ENCODE data around the gene POLD2. TPM values are rescaled to one million over a fixed set of nuclear protein-coding genes. Genes with fewer than 3 reads are reported as not detected.
A peak's percentile ranks its signal among the peaks of the same experiment; 100 is the strongest.

POLD2 gene
- total RNA-seq, 1 experiment from 2014 or later = 179 TPM

GRCh38 chr7:44093102-44093641 lies 30.2 kb downstream of the POLD2 start:
- Mint-ChIP-seq H3K27me3 (ENCODE audit: insufficient read depth, unreplicated experiment) (no peaks in the 10 kb centered on the region), H3K4me3 (ENCODE audit: unreplicated experiment) (no peak overlapping the region), H3K4me1 (ENCODE audit: insufficient read depth, unreplicated experiment) (peaks cover 8% of the 10 kb centered on the region), H3K36me3 (ENCODE audit: insufficient read depth, unreplicated experiment) (peaks cover 7% of the 10 kb centered on the region), H3K27ac (ENCODE audit: low read depth, unreplicated experiment) (no peak overlapping the region), H3K9me3 (ENCODE audit: unreplicated experiment) (no peaks in the 10 kb centered on the region)
- TF ChIP-seq, protein P1, sequence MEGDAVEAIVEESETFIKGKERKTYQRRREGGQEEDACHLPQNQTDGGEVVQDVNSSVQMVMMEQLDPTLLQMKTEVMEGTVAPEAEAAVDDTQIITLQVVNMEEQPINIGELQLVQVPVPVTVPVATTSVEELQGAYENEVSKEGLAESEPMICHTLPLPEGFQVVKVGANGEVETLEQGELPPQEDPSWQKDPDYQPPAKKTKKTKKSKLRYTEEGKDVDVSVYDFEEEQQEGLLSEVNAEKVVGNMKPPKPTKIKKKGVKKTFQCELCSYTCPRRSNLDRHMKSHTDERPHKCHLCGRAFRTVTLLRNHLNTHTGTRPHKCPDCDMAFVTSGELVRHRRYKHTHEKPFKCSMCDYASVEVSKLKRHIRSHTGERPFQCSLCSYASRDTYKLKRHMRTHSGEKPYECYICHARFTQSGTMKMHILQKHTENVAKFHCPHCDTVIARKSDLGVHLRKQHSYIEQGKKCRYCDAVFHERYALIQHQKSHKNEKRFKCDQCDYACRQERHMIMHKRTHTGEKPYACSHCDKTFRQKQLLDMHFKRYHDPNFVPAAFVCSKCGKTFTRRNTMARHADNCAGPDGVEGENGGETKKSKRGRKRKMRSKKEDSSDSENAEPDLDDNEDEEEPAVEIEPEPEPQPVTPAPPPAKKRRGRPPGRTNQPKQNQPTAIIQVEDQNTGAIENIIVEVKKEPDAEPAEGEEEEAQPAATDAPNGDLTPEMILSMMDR (IDR thresholded peaks at IDR 0.05; ENCODE audit: unreplicated experiment) = no peak
- intact Hi-C loops (cut with micrococcal nuclease) = no loop called here
- ChIA-PET POLR2A (no interaction called here), CTCF (no interaction called here)
- DNase-seq (ENCODE audit: unreplicated experiment) = no peak
- BruUV-seq (replicated peaks) = no TSS peak

GRCh38 chr7:44087911-44088838 lies 35.2 kb downstream of the POLD2 start:
- Mint-ChIP-seq H3K4me3 (ENCODE audit: unreplicated experiment) (no peak overlapping the region), H3K27ac (ENCODE audit: low read depth, unreplicated experiment) (peak overlapping the region; percentile 73), H3K27me3 (ENCODE audit: insufficient read depth, unreplicated experiment) (no peaks in the 10 kb centered on the region), H3K9me3 (ENCODE audit: unreplicated experiment) (no peaks in the 10 kb centered on the region), H3K4me1 (ENCODE audit: insufficient read depth, unreplicated experiment) (peaks cover 8% of the 10 kb centered on the region), H3K36me3 (ENCODE audit: insufficient read depth, unreplicated experiment) (no peaks in the 10 kb centered on the region)
- no TSS peak for BruUV-seq (replicated peaks)
- ChIA-PET POLR2A (interaction anchor here (0.6 to 1.0 kb wide), 3 partner anchors 10 to 33 kb away, joined by 3 to 5 read pairs (median 3); no protein-coding TSS in a partner anchor), CTCF (interaction anchor here (0.7 to 1.4 kb wide), 2 partner anchors 15 to 68 kb away, joined by 3 to 4 read pairs; no protein-coding TSS in a partner anchor)
- DNase-seq (ENCODE audit: unreplicated experiment) = peak; percentile 57
- TF ChIP-seq, protein P1 (IDR thresholded peaks at IDR 0.05; ENCODE audit: unreplicated experiment) = no peak
- intact Hi-C loops (cut with micrococcal nuclease) = no loop called here

- no TSS peak for BruUV-seq (replicated peaks)
- intact Hi-C loops (cut with micrococcal nuclease) = no loop called here
- POLR2A ChIA-PET = interaction anchor here (1.0 kb wide), 1 partner anchor 28 kb away, joined by 4 read pairs; no protein-coding TSS in a partner anchor
- no peak overlapping the region for H3K4me3 Mint-ChIP-seq (ENCODE audit: unreplicated experiment)
- H3K4me1 Mint-ChIP-seq (ENCODE audit: insufficient read depth, unreplicated experiment) = peaks cover 8% of the 10 kb centered on the region
- CTCF ChIA-PET = no interaction called here
- H3K36me3 Mint-ChIP-seq (ENCODE audit: insufficient read depth, unreplicated experiment) = no peaks in the 10 kb centered on the region
- no peak for DNase-seq (ENCODE audit: unreplicated experiment)
- H3K27ac Mint-ChIP-seq (ENCODE audit: low read depth, unreplicated experiment) = peak overlapping the region; percentile 40
- no peaks in the 10 kb centered on the region for H3K27me3 Mint-ChIP-seq (ENCODE audit: insufficient read depth, unreplicated experiment)
- TF ChIP-seq, protein P1 (IDR thresholded peaks at IDR 0.05; ENCODE audit: unreplicated experiment) = no peak
- H3K9me3 Mint-ChIP-seq (ENCODE audit: unreplicated experiment) = no peaks in the 10 kb centered on the region
Measured at GRCh38 chr7:44086627-44087026, 36.7 kb downstream of the POLD2 start.

DNA sequence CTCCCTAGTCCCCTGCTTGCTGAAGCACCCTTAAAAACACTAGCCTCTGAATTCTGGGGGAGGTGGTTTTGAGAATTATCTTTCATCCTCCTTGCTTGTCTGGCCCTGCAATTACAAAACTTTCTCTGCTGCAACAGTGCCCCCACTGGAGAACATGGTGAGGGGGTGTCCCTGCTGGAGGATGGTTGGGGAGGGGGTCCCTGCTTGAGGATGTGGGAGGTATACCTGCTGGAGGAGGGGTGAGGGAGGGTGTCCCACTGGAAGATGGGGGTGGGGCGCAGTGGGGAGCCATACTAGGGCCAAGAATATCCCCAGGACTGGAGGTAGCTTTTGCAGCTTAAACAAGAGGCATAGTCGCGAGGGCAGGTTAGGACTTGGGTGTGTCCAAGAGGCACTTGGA lies 37.8 kb downstream of the POLD2 start:
- ChIA-PET CTCF (no interaction called here), POLR2A (interaction anchor here (0.7 kb wide), 1 partner anchor 16 kb away, joined by 3 read pairs; no protein-coding TSS in a partner anchor)
- TF ChIP-seq, protein P1 (IDR thresholded peaks at IDR 0.05; ENCODE audit: unreplicated experiment) = no peak
- Mint-ChIP-seq H3K27ac (ENCODE audit: low read depth, unreplicated experiment) (no peak overlapping the region), H3K4me1 (ENCODE audit: insufficient read depth, unreplicated experiment) (peaks cover 16% of the 10 kb centered on the region), H3K36me3 (ENCODE audit: insufficient read depth, unreplicated experiment) (no peaks in the 10 kb centered on the region), H3K9me3 (ENCODE audit: unreplicated experiment) (no peaks in the 10 kb centered on the region), H3K27me3 (ENCODE audit: insufficient read depth, unreplicated experiment) (no peaks in the 10 kb centered on the region), H3K4me3 (ENCODE audit: unreplicated experiment) (no peak overlapping the region)
- DNase-seq (ENCODE audit: unreplicated experiment) = no peak
- intact Hi-C loops (cut with micrococcal nuclease) = no loop called here
- BruUV-seq (replicated peaks) = no TSS peak
